Peyer's patch (tissue), 4 donors: ENCODE measurements around the gene LYST. TPM values are rescaled to one million over a fixed set of nuclear protein-coding genes. Genes with fewer than 3 reads are reported as not detected.

Experiments
- DNase-seq, 3 donors: peaks; one replicate each; pipeline ENCODE4 v3.0.0-alpha.2; 2017 to 2019
- H3K27ac ChIP-seq, 4 donors: fragments of 200-600 bp; sonication (generic); one replicate each; pipeline ENCODE4 v1.5.1; 2016 to 2019
- H3K27me3 ChIP-seq, 2 donors: fragments of 200-600 bp; sonication (generic); one replicate each; pipeline ENCODE4 v1.5.1; 2019
- H3K36me3 ChIP-seq, 3 donors: fragments of 200-600 bp; sonication (generic); one replicate each; pipeline ENCODE4 v1.5.1; 2016 to 2019
- H3K4me1 ChIP-seq, 4 donors: fragments of 200-600 bp; sonication (generic); one replicate each; pipeline ENCODE4 v1.5.1; 2016 to 2019
- H3K4me3 ChIP-seq, 4 donors: fragments of 200-600 bp; sonication (generic); 1 replicate in 3 of 4; 2 replicates in 1 of 4; pipeline ENCODE4 v1.5.1; 2016 to 2019; ENCODE audit warnings: mild to moderate bottlenecking in 1 of 4
- H3K9me3 ChIP-seq, 4 donors: fragments of 200-600 bp; sonication (generic); one replicate each; pipeline ENCODE4 v1.5.1; 2016 to 2019; ENCODE audit warnings: mild to moderate bottlenecking in 1 of 4
- POLR2A ChIP-seq, 2 donors: fragments of 450-650 bp; IDR thresholded peaks; one replicate each; pipeline ENCODE4 v1.5.1; 2017; ENCODE audit warnings: antibody characterized with exemption in 2 of 2, mild to moderate bottlenecking in 2 of 2, moderate library complexity in 2 of 2
- total RNA-seq, 4 donors: library from RNA; depleted of rRNA; stranded (reverse); fragments of >200 nt; gene quantifications; one replicate each; pipeline ENCODE4 v1.1.0, GENCODE V29; 2016
- TF ChIP-seq, protein P1 (sequence below), 6 experiments: fragments of 450-650 bp in 4 of 6; fragments of 200-600 bp in 2 of 6; sonication (generic) in 1 of 6; IDR thresholded peaks; one replicate each; pipeline ENCODE4 v1.5.1; 2017 to 2019; ENCODE audit warnings: antibody characterized with exemption in 6 of 6, mild to moderate bottlenecking in 3 of 6, moderate library complexity in 1 of 6

Gene LYST
- total RNA-seq, 4 donors from 2014 or later = 27.8 to 68.5 (median 35.5) TPM

DNA sequence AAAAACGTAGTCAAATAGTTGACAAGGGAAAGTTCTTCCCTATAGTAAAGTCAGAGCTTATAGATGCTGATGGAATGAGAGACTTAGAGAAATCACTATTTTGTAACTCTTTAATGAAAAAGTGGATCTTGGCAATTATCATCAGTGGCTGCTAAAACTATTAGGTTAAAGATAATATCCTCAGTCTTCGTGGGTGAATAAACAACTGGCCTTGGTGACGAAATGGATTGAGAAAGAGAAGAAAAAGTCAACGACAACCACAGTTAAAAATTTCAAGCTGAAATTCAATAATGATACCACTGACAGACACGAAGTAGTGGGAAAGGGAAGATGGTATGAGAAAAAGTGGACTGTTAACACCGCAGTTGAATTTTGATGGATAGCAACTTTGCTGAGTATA lies 127.1 kb downstream of the LYST start:
- Histone ChIP-seq H3K9me3 (no peaks in the 10 kb centered on the region), H3K27ac (no peak overlapping the region), H3K27me3 (no peaks in the 10 kb centered on the region), H3K4me3 (no peak overlapping the region), H3K4me1 (no peaks in the 10 kb centered on the region), H3K36me3 (peaks cover 0 to 31% (median 0%) of the 10 kb centered on the region in 3 donors)
- no peak for DNase-seq
- no peak for TF ChIP-seq POLR2A (IDR thresholded peaks at IDR 0.05)
- TF ChIP-seq, protein P1, sequence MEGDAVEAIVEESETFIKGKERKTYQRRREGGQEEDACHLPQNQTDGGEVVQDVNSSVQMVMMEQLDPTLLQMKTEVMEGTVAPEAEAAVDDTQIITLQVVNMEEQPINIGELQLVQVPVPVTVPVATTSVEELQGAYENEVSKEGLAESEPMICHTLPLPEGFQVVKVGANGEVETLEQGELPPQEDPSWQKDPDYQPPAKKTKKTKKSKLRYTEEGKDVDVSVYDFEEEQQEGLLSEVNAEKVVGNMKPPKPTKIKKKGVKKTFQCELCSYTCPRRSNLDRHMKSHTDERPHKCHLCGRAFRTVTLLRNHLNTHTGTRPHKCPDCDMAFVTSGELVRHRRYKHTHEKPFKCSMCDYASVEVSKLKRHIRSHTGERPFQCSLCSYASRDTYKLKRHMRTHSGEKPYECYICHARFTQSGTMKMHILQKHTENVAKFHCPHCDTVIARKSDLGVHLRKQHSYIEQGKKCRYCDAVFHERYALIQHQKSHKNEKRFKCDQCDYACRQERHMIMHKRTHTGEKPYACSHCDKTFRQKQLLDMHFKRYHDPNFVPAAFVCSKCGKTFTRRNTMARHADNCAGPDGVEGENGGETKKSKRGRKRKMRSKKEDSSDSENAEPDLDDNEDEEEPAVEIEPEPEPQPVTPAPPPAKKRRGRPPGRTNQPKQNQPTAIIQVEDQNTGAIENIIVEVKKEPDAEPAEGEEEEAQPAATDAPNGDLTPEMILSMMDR (IDR thresholded peaks at IDR 0.05) = no peak

DNA sequence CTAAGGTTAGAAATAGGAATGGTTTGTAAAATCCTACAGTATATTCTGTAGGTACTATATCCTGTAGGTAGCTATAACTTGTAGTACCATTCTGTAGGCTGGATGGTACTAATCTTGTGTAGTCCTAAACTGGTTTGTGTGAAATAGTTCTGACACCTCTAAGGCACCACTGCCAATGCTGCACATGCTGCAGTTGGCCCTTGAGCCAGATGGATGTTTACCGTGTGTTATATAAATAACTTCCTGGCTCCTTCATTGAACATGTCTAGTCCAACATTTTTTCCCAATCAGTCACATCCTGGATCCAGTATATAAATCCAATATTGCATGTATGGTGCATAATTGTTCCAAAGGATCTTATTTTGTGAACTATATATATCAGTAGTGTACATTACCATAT lies 127.6 kb downstream of the LYST start:
- Histone ChIP-seq H3K9me3 (no peaks in the 10 kb centered on the region), H3K27ac (no peak overlapping the region), H3K4me1 (no peaks in the 10 kb centered on the region), H3K36me3 (peaks cover 0 to 27% (median 0%) of the 10 kb centered on the region in 3 donors), H3K4me3 (no peak overlapping the region), H3K27me3 (no peaks in the 10 kb centered on the region)
- TF ChIP-seq, protein P1 (IDR thresholded peaks at IDR 0.05) = no peak
- no peak for TF ChIP-seq POLR2A (IDR thresholded peaks at IDR 0.05)
- no peak for DNase-seq

DNA sequence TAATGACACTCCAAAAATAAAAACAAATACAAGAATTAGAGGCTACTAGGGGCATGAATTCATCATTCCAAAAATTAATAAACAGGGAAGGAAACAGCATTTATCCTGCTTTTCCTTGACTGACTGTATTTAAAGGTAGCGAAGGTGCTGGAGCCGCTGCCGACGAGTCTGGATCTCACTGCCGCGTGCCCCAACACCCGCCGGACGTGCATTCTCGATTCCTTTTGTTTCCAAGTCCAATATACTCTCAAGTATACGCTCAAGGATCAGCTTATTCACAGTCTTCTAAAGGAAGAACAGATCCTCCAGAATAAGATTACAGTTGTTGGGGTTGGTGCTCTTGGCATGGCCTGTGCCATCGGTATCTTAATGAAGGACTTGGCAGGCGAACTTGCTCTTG lies 129.0 kb downstream of the LYST start:
- no peak for DNase-seq
- TF ChIP-seq, protein P1 (IDR thresholded peaks at IDR 0.05) = no peak
- no peaks in the 10 kb centered on the region for H3K4me1 ChIP-seq
- no peaks in the 10 kb centered on the region for H3K9me3 ChIP-seq
- peaks cover 0 to 14% (median 0%) of the 10 kb centered on the region in 3 donors for H3K36me3 ChIP-seq
- no peak overlapping the region for H3K4me3 ChIP-seq
- H3K27me3 ChIP-seq = no peaks in the 10 kb centered on the region
- H3K27ac ChIP-seq = no peak overlapping the region

DNA sequence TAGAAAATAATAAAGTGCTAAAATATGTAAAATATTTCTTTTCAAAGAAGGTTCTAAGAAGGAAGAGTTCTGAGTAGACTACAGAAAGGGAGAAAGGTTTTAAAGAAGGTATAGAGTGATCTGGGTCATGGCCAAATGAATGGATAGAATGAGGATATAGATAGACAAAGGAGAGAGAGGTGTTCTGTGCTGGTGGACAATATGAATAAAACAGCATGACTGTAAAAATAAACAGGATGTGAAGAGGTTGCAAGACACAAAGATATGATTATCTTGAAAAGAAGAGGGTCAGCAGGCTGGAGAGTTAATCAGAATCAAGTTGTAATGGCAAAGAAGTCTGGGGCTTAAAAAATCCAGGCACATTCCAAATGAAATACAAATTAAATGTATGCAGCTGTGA lies 130.4 kb downstream of the LYST start:
- no peak overlapping the region for H3K27ac ChIP-seq
- TF ChIP-seq, protein P1 (IDR thresholded peaks at IDR 0.05) = no peak
- no peak for TF ChIP-seq POLR2A (IDR thresholded peaks at IDR 0.05)
- no peaks in the 10 kb centered on the region for H3K27me3 ChIP-seq
- no peaks in the 10 kb centered on the region for H3K9me3 ChIP-seq
- peaks cover 0 to 6% (median 0%) of the 10 kb centered on the region in 3 donors for H3K36me3 ChIP-seq
- H3K4me1 ChIP-seq = no peaks in the 10 kb centered on the region
- no peak overlapping the region for H3K4me3 ChIP-seq
- no peak for DNase-seq

DNA sequence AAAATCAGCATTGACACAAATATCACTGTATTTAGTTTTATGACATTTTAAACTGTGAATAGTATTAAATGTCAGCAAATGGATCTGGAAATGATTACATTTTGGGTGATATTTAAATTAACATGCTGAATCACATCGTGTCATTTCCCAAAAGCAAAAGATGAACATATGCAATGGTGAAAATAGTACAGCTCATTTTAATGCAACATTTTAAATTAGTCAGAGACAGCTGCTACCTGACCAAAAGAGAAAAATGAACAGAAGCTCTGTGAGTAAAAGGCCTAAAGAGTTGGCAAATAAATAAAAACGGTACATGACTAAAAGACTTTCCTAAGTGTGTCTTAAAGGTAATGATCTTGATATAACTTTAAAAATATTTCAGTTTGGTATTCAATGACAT lies 131.1 kb downstream of the LYST start:
- no peak for DNase-seq
- H3K27me3 ChIP-seq = no peaks in the 10 kb centered on the region
- TF ChIP-seq, protein P1 (IDR thresholded peaks at IDR 0.05) = no peak
- TF ChIP-seq POLR2A (IDR thresholded peaks at IDR 0.05) = no peak
- H3K4me1 ChIP-seq = no peaks in the 10 kb centered on the region
- no peak overlapping the region for H3K4me3 ChIP-seq
- H3K9me3 ChIP-seq = no peaks in the 10 kb centered on the region
- H3K27ac ChIP-seq = no peak overlapping the region
- peaks cover 0 to 6% (median 0%) of the 10 kb centered on the region in 3 donors for H3K36me3 ChIP-seq

DNA sequence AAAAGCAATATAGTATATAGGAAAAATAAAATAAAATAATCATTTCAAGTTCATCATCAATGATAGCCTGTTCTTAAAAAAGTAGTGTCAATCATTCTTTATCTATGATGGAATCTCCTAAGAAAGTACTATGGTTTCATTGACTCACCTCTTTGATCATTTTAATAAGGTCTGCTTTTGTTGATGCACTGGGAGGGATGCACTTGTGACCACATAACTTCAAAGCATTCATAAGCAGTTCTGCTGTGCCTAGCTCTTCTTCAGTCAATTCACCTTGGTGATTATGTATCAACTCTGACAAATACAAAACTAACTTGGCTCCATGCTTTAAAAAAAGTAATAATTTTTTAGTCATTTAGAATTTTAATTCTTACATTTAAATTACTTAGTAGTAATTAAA lies 132.4 kb downstream of the LYST start:
- no peak for DNase-seq
- Histone ChIP-seq H3K4me1 (no peaks in the 10 kb centered on the region), H3K27ac (no peak overlapping the region), H3K27me3 (no peaks in the 10 kb centered on the region), H3K36me3 (peaks cover 0 to 6% (median 0%) of the 10 kb centered on the region in 3 donors), H3K4me3 (no peak overlapping the region), H3K9me3 (no peaks in the 10 kb centered on the region)
- TF ChIP-seq, protein P1 (IDR thresholded peaks at IDR 0.05) = no peak
- no peak for TF ChIP-seq POLR2A (IDR thresholded peaks at IDR 0.05)
